GM19025 (cell line): ENCODE data around the gene TTLL4.

Experiments
- ATAC-seq: cut with Tn5 transposase; IDR thresholded peaks from one replicate; pipeline ENCODE4 v1.9.1; 2021; ENCODE audit warnings: mild to moderate bottlenecking, low read depth, moderate library complexity; ENCODE audit not compliant: unreplicated experiment

The TTLL4 gene

GRCh38 chr2:218780046-218780445, 69.4 kb downstream of the TTLL4 start:
- ATAC-seq, result no peak

- no peak for ATAC-seq
These were observed 70.4 kb downstream of the TTLL4 start for GRCh38 chr2:218780851-218781690.

DNA sequence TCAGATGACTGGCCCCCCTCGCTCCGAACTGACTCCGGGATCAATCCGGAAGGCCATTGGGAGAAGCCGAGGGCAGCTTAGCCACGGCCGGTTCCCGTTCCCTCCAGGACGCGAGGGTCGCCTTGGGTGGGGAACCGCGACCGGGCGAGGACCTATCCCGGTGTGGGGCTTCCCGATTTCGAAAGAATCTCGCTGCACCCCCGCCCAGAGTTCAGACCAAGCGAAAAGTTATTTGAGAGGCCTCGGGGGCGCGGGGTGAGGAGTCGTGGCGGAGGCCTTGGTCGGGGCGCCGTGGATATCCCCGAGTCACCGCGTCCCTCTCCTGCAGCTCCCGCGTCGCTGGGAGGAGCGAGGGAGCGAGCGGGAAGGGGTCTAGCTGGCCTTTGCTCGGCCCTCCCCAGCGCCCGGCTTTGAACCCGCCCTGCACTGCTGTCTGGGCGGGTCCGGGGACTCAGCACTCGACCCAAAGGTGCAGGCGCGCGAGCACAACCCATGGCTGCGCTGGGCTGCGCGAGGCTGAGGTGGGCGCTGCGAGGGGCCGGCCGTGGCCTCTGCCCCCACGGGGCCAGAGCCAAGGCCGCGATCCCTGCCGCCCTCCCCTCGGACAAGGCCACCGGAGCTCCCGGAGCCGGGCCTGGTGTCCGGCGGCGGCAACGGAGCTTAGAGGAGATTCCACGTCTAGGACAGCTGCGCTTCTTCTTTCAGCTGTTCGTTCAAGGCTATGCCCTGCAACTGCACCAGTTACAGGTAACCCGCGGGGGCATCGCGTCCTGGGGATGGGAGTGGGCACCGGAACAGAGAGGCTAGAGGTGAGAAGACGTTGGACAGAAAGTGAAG, 71.3 kb downstream of the TTLL4 start, which contains the start of gene CYP27A1:
TSS of gene CYP27A1 (plus strand) at position 457 of the 837 bp plus-strand sequence. CDS start at position 493, 36 bp downstream.
- no peak for ATAC-seq

- no peak for ATAC-seq
These were observed 71.9 kb downstream of the TTLL4 start for GRCh38 chr2:218782528-218782844.

DNA sequence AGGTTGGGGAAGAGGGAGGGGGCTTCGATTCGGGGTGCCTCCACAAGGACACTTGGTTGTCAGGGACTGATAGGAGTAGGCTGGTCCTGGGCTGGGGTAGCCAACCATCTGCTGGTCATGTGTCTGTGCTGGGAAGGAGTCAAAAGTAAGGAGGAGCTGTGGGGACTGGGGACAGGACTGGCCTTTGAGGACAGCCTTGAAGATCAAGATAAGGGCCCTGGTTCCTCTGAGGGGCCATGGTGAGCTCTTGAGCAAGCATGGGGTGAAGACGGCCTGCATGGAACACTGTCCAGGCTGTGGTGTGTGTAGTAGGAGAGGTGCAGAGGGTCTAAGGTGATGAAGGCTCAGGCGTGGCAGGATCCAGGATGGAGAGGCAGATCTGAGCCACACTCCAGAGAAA, 73.1 kb downstream of the TTLL4 start:
- no peak for ATAC-seq

- no peak for ATAC-seq
These were observed 74.5 kb downstream of the TTLL4 start for GRCh38 chr2:218785103-218785502.

GRCh38 chr2:218786133-218786532, 75.5 kb downstream of the TTLL4 start:
- ATAC-seq, result no peak

GRCh38 chr2:218788529-218789255, 78.1 kb downstream of the TTLL4 start:
- ATAC-seq, result no peak

DNA sequence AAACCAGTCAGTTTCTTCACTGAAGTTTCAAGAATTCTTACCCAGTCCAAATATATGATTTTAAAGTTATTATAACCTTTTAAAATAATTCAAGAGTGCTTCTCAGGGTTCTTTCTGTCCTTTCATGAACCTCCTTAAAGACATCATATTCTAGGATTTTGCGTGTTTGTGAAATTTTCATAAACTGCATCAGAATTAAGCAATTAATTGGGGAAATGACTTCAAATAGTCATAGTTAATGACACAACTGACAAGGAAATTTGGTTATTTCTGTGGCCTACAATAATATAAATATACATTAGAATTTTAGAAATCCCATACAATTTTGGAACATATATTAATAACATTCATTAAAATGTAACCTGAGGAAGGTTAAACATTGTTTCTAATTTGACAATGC, 81.8 kb downstream of the TTLL4 start:
- ATAC-seq, result no peak

- ATAC-seq, result no peak
These were observed 86.1 kb downstream of the TTLL4 start for GRCh38 chr2:218796691-218797090.

DNA sequence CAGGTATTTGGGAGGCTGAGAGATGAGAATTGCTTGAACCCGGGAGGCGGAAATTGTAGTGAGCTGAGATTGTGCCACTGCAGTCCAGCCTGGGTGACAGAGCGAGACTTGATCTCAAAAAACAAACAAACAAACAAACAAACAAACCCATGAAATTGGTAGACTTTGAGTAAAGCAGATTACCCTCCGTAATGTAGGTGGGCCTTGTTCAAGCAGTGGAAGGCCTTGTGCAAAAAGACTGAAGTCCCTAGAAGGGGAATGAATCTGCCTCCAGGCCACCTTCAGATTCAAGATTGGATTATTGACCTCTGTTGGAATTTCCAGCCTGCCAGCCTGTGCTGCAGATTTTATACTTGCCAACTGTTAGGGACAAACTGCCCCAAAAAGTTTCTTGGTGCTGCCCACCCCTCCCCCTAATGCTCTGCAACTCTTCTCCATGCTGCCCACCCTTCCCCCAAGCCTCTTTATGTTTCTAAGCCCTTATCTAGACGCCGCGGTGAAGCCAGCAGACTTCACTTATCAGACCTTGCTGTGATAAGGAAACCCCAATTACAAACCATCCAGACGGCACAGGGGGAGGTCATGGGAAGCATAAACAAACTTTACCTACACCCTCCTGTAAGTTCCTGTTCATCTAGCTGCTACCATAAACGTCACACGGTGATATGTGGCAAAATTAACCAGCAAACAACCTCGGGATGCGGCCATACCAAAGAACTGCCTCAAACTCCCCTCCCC, 88.3 kb downstream of the TTLL4 start:
- ATAC-seq, result no peak

DNA sequence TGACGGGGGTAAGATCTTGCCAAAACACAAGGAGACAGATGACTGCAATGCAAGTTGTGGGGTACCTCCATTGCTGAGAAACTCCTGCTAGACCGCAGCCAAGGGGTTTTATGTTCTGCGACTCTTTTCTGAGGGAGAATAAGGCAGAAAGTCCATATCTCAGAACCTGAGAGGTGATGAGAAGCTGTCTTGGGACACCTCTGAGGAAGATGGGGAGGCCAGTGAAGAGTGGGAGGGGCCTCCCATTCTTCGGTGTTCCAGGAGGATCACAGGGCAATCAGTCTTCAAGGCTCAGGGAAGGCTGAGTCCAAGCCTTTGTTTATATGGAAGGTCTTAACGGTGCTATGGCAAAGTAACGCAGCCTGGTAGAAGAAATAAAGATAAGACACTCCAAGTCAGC, 89.4 kb downstream of the TTLL4 start:
- no peak for ATAC-seq

DNA sequence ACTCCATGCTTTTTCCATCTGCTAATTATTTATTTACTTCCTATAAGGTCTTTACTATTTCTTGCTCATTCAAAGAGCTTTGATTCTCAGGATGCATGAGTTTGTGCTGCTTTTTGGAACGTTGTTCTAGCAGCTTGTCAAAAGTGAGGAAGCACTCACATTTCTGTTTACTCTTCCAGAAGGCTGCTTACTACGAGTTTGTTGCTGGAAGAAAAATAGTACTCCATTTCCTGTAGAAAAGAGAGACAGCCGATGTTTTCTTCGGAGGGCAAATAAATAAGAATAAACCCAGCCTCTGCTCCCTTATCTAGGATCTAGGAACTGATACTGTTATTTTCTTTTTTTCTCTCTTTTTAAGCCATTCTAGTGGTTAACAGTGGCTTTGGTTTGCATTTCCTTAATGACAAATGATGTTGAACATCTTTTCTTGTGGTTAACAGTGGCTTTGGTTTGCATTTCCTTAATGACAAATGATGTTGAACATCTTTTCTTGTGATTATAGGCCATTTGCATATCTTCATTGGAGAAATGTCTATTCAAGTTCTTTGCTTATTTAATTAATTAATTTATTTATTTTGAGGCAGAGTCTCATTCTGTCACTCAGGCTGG, 91.9 kb downstream of the TTLL4 start:
- ATAC-seq, result no peak

- ATAC-seq, result no peak
These were observed 94.2 kb downstream of the TTLL4 start for GRCh38 chr2:218804817-218805216.
